Kidney capillary endothelial cell (primary cell): ENCODE data around the gene CPOX.
"Not testable (repeated sequence)": the region's sequence is repeated elsewhere in the genome, so short reads cannot be mapped to it uniquely, and the experiment has no call there.

Experiments used
- DNase-seq: peaks from one replicate; pipeline ENCODE4 v3.0.0-alpha.2; 2018; ENCODE audit warnings: low spot score

Gene CPOX

DNA sequence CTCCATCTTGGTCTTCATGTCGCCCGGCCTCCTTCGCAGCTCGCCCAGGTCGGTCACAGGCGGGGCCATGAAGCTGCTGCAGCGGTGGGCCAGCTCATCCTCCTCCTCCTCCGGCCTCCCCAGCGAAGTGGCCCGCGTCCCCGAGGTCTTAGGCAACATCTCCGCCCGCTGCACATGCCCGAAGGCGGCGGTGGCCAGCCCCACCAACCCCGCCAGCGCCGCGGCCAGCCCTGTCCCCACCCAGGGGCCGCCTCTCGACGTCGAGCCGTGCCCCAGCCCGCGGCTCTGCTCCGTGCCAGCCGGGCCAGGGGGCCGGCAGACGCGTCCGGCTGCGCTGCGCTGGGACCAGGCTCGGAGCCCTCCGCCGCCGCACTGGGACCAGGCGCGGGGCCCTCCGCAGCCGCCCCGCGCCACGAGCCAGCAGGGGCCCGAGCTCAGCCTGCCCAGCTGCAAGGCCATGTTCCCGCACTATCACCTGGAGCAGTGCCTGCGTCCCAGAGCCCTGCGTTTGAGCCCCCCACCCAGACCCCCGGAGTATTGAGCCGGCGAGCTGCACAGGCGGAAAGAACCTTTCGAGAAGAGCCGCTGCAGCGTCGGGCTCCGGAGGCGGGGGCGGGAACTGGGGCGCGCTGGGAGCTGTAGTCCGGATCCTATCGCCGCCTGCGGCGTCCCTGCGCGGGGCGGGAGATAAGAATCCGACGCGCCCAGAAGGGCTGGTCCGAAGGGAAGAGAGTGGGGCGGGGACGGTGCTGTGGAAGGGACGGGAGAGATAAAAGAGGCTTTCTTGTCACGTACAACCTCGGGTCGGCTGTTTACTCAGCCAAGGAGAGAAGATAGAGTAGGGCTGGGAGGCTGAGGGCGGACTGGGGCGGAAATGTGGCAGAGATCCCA, at the start of gene CPOX:
TSS of gene CPOX (minus strand) at position 566 of the 891 bp plus-strand sequence. CDS start at position 459, 107 bp downstream.
- DNase-seq, result peak; percentile 74

DNA sequence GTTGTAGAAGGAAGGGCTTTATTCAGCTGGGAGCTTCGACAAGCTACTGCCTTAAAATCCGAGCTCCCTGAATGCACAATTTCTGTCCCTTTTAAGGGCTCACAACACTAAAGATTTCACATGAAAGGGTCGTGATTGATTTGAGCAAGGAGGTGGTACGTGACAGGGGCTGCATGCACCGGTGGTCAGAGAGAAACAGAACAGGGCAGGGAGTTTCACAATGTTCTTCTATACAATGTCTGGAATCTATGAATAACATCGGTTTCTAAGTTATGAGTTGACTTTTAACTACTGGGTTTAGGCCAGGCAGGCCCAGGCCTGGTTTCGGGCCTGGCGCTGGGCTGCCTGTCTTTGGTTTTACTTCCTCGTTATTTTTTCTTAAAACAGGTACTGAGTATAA, 49.4 kb upstream of the CPOX start:
- DNase-seq, result not testable (repeated sequence)

DNA sequence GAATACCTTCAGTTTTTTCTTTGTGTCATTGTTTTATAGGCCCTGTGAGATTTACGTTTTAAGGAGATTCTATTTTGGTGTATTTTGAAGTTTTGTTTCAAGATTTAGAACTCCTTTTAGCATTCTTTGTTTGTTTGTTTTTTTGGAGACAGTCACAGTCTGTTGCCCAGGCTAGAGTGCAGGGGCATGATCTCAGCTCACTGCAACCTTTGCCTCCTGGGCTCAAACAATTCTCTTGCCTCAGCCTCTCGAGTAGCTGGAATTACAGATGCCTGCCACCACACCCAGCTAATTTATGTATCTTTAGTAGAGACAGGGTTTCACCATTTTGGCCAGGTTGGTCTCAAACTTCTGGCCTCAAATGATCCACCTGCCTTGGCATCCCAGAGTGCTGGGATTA, 48.3 kb upstream of the CPOX start:
- DNase-seq, result not testable (repeated sequence)

DNA sequence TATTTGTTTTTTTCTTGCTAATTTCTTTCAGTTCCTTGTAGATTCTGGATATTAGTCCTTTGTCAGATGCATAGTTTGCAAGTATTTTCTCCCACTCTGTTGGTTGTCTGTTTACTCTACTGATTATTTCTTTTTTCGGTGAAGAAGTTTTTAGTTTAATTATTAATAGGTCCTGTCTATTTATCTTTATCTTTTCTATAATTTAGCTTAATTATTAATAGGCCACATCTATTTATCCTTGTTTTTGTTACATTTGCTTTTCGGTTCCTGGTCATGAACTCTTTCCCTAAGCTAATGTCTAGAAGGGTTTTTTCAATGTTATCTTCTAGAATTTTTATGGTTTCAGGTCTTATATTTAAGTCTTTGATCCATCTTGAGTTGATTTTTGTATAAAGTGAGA, 45.1 kb upstream of the CPOX start:
- not testable (repeated sequence) for DNase-seq

DNA sequence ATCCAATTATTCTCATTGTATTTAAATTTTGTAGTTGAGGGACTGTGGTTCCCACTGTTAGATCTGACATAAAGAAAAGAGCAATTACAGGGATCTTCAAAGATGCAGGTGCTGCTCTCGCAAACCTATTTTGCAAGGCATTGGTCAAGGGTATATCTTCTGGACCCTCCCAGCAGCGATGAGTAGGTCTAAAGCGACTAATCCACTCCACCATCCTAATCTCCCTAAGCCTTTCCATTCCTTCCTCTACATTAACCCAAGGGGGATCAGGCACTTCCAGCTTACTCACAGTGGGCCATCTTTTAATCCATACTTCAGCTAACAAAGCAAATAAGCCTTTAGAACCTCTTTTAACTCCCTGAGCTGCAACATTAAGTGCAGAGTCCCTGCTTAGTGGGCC, 37.0 kb upstream of the CPOX start:
- DNase-seq, result no peak

DNA sequence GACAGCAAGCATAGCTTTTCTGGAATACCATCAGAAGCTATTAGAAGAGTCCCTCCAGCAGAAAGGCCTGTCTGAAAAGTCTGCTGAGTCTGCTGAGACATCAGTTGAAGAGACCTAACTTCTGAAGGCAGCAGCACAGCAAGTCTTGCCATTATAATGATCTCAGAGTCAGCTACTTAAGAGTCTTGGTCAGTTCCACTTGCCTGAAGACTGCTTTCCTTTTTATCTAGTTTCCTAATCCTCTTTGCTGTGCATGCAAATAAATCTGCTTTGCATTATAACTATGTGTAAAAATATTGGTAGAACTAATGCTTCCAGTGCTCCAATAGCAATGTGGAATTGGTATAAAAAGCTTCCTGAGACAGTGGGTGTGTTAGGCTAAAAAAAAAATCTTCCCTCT, 34.9 kb upstream of the CPOX start:
- DNase-seq, result no peak

DNA sequence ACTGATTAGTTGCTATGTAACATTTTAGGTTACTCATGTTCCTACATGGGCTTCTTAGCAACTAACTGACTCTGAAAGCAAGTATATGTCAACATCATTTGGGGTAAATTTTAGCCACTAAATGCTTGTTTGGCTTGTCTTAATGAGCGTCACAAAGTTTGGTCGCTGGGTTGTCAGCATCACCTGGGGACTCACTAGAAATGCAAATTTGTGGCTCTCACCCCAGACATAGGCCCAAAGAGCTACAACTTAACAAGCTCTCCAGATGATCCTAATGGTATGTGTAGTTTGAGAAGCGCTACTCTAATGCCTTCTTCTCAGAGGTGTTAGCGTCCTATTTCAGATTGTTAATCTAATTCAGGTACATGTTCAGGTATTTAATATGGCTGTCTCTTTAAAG, 32.7 kb upstream of the CPOX start:
- no peak for DNase-seq

DNA sequence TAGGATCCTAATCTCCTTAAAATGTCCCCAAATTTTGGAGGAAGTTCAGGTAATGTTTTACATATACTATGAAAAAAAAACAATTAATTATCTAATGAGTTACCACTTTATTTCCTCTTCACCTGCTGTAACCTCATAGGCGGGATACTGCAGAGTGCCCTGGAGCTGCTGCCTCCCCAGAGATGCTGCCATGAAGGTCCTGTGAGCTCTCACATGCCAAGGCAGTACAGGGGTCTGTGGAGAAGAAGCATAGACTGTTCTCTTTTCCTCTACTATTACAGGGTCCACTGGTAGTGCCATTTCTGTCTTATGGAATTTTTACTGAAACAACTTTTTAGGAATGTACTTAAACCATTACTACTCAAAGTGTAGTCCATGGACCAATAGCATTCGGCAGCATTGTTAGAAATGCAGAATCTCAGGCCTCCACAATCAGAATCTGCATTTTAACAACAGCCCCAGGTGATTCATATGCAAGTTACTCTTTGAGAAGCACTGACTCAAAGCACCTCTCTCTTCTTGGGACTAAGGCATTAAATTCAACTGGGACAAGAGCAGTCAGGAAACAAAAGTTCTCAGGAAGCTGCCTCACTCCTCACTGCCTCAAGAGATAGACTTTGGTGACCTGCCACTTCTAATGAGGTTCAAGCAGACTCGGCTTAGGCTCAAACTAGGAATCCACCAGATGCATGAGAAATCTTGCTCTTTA, 30.3 kb upstream of the CPOX start:
- no peak for DNase-seq

DNA sequence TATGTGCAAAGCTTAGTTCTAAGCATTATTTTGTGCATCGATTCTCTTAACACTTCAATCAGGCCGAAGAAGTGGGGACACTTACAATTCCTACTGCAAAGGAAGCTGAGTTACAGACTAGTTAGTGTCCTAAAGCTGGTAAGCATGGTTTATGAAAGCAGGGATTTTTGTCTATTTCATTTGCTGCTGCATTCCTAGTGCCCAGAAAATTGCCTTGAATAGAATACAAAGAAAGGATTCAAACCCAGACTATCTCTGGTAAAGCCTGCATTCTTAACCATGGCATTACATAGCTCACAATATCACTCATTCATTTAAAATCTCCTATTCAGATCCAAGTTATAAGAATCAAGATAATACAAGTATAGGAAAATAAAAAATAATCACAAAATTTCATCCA, 24.4 kb upstream of the CPOX start:
- DNase-seq, result no peak

DNA sequence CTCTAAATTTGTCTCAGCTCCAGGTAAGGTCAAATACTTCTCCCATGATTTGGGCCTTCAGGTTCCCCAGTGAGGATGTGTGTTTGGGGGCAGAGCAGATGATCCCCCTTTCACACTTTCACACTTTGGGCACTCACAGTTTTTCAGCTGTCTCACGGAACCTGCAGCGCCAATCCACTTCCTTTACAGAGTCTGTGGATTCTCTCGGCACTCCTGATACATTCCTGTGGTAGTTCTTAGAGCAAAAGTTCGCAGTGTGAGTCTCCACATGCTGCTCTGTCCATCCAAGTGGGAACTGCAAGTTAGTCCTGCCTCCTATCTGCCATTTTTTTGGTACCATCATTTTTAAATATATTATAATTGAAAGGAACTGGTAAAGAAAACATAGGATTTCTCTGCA, 20.2 kb upstream of the CPOX start:
- DNase-seq, result no peak

DNA sequence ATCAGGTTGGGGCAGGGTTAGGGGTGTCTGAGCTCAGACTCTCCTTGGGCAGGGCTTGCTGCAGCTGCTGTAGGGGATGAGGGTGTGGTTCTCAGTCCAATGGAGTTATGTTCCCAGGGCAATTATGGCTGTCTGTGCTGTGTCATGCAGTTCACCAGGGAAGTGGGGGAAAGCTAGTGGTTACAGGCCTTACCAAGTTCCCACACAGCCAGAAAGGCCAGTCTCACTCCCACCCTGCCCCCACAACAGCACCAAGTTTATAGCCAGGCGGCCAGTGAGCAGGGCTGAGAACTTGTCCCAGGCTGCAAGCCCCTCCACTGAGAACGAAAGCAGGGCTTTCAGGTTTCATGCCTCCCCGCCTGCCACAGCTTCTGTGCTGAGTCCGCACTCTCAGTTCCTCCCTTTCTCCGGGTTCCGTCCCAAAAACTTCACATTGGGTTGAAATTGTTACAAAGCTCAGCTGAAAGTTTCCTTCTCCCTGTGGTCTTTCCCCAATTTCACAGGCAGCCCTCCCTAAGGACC, 19.6 kb upstream of the CPOX start:
- no peak for DNase-seq

DNA sequence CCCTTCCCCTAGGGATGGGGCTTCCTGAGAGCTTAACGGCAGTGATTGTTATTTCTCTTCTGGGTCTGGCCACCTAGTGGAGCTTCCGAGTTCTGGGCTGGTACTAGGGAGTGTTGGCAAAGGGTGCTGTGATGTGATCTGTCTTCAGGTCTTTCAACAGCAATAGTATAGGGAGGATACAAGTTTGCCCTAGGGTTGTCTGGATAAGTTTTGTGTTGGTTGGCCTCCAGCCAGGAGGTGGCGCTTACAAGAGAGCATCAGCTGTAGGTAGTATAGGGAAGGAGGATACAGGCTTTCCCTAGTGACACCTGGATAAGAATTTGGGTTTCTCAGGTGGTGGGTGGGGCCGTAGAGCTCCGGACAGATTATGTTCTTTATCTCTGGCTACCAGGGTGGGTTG, 19.2 kb upstream of the CPOX start:
- no peak for DNase-seq

DNA sequence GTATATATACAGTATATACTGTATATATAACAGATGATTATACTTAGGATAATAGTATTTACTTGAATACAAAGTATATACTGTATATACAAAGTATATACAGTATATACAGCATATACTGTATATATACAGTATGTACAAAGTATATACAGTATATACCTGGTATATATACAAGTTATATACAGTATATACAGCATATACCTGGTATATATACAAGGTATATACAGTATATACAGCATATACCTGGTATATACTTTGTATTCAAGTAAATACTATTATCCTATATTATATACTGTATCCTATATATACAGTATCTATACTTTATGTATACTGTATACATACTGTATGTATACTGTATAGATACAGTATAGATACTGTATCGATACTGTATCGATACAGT, 14.6 kb upstream of the CPOX start:
- no peak for DNase-seq

DNA sequence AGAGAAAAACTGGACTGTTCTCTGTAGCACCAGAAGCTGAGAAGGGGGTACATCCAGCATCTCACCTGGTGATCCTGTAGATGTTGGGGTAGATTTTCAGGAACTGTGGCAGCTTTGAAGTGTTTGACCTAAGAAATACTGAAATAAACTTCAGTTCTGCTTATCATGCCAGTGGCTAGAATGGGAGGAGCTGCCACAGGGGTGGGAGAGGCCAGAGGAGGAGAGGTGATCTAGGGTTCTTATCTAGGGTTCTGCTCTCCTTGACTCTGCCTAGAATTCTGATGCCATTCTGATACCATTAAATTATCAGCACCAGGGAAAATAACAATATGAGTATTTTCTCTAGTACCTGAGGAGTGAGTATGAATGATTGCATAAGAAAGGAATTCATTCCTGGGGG, 10.2 kb upstream of the CPOX start:
- no peak for DNase-seq

DNA sequence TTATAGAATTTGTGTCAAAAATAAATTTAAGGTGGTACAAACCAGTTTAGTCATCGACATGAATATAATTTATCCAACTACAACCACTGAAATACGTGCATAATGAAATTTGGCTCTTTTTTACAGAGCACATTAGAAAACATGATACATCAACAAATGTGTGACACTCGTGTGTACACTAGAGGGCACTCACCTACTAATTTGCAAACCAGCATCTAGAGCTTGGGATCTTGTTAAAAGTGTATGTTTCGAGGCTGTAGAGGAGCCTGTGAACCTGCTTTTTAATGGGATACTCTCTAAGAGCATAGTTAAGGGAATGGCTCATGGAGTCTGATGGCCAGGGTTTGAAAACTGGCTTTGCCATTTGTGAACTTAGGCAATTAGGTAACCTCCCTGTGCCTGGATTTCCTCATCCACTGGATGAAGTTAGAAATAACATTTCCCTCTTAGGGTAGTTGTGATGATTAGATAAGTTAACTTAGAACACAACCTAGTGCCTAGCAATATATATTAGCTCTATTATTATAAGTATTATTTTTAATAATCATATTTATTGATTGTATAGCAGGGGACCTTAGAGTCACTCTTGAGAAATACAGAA, 8.8 kb upstream of the CPOX start:
- DNase-seq, result peak; percentile 65

DNA sequence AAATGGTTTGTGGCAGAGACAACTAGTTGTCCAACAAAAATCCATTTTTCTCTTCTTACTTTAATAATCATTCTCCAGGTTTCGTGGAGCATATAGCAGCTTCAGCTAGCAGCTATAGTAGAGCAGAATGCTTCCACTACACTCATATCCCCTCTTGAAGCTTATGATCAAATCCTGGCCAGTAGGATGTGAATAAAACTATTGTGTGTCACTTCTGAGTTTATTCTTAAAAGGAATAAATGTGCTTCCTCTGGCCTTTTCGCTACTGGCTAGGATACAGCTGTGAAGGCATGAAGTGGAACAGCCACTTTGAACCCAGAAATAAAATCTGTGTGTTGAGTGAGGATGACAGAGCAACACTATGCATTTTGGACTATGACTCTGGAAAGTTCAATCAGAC, 7.8 kb upstream of the CPOX start:
- DNase-seq, result no peak

DNA sequence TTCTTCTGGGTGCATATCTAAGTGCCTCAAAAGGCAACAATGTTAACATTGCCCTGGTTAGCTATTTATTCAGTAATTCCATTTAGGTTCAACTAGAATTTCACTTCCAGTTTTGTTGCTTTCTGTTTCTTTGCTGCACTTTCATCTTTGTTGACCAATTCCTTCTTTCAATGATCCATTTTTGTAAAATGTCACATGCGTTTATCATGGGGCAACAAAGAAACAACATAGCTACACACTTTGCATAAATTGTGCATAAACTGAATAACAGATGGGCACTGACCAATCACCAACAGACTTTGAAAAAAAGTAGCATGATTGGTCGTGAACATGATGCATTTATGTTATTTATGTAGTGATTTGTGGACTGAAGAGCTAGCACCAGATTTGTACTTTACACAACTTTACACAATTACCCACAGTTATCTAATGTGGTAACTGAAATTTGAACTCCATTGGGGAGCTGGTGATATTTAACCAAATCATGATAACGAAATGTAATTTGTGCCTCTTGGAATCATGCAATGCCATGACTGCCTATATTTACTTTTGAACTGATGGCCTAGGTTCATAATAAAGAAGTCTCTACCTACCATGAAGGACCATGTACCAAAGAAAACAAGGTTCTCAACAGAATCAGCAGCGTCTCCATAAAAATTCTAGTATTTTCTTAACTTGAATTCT, 7.1 kb upstream of the CPOX start:
- no peak for DNase-seq

DNA sequence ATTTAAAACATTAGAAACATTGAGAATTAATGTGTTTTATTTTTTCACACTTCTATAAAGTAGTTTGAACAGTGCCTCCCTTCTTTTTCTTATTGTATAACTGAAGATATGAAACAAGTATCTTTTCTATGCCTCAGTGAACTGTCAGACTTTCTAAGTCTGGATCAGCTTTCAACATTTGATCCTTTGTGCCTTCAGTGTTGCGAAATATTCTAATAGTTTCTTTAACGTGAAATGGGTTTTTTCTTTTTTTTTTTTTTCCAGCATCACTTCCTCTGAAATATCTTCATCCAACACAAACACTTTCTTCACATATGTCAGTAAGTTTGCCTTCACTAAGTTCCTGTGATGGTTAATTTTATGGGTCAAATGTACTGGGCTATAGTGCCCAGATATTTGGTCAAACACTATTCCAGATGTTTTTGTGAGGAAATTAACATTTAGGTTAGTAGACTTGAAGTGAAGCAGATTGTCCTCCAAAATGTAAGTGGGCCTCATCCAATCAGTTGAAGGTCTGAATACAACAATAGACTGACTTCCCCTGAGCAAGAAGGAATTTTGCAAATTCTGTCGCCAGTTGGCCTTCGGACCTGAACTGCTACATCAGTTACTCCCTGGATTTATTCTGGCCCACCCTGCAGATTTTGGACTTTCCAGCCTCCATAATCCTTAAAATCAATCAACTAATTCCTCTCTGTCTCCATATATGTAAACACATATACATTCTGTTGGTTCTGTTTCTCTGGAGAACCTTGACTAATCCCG, 6.4 kb upstream of the CPOX start:
- DNase-seq, result no peak

DNA sequence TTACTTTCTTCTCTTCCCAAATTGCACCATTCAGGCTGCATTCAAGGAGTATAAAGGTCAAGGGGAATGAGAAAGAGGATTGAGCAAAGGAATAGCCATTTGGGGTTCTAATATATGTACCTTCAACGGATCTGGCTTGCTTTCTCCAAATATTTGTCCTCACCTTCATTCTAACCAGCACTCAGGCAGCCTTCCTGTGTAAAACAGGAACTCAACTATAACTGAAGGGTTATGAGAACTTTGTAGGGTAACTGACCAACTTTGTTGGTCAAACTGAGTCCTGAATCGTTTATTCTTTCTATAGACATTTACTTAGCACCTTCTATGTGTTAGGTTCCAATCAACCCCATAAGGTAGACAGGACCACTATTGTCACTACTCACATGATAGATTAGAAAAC, 5.1 kb upstream of the CPOX start:
- no peak for DNase-seq

DNA sequence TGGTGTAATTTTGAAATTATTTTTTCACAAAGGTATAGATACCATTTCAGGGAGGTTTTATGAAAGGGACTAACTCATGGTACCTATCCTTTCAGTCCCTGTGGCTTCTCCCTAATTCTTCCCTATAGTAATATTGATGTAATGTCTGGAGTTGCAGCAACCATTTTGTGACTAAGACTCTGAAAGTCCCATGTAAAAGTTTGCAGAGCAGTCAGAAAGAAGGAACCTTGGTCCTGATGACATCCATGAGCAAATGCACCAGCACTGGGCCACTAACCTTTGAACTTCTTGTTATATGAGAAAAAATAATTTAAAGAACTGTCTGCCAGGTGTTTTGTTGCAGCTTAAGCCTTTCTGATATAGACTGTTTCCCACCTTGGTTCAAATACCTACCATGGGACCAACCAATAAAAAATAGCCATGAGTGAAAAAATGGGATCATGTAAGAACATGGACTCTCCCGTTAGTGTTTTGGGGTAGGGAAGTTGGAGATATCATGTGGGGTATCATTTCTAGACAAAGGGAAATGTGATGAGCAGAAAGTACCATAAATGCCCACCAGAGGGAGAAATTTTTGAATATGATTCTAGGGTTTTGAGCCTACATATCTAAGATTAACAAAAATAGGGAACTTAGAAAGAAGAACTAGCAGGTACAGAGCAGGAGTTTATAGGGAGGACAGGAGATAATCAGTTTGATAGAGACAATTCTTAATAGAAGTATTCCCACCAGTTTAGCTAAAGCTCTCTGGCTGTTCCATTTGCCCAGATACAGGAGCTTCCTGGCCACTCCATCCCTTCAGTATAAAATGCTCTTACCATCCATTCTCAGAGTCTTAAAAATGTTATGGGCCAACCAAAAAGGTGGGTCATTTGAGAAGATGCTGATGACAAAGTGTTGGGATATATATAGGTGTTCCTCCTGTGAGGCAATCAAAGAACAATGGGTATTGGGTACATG, 3.4 kb upstream of the CPOX start:
- DNase-seq, result peak; percentile 47
